CMK (cell line): ENCODE data around the gene PRKAA1.

Source experiments
- DNase-seq: peaks from one replicate; pipeline ENCODE4 v3.0.0-alpha.2; 2010; ENCODE audit warnings: low read depth

Gene PRKAA1

DNA sequence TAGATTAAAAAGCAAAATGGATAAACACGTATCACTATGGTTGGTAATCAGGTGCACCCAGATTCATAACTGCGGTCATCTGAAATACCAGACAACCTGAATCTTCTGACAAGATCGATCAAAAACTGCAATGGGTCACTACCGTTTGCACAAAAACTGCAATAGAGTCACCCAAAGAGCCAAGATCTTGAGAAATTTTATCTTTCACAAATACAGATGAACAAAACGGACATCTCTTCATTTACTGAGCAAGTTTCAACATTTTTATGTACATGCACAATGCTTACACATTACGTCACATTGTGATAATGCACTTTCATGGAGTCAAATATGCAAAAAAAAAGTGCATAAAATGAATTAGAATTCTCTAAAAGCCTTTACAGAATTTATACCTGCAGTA lies 18.6 kb downstream of the PRKAA1 start:
- no peak for DNase-seq

- DNase-seq, result no peak
Measured at GRCh38 chr5:40778133-40778532, 20.0 kb downstream of the PRKAA1 start.

- DNase-seq, result no peak
Measured at GRCh38 chr5:40776658-40776977, 21.6 kb downstream of the PRKAA1 start.

- DNase-seq, result no peak
Measured at GRCh38 chr5:40775846-40776657, 22.1 kb downstream of the PRKAA1 start.

- no peak for DNase-seq
Measured at GRCh38 chr5:40775085-40775845, 22.9 kb downstream of the PRKAA1 start.

DNA sequence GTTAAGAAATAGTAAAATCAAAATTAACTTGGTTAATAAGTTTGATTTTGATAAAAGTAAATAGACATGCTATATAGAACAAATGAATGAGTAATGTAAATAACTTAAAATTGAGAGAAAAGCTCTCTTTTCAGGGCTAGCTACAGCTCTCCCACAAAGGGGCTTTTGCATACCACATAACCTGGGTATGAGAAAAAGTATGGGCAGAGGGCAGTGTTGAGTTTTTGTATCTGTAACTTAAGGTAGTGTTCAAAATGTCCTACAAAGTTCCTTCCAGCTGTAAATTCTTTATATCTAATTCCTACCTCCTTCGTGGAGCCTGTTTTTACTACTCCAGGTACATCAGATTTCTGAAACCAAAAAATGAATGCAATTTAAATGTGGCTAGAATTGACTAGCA lies 23.6 kb downstream of the PRKAA1 start:
- no peak for DNase-seq

GRCh38 chr5:40770764-40771163 lies 27.4 kb downstream of the PRKAA1 start:
- DNase-seq, result no peak

- DNase-seq, result no peak
Measured at GRCh38 chr5:40762705-40763104, 35.5 kb downstream of the PRKAA1 start.

DNA sequence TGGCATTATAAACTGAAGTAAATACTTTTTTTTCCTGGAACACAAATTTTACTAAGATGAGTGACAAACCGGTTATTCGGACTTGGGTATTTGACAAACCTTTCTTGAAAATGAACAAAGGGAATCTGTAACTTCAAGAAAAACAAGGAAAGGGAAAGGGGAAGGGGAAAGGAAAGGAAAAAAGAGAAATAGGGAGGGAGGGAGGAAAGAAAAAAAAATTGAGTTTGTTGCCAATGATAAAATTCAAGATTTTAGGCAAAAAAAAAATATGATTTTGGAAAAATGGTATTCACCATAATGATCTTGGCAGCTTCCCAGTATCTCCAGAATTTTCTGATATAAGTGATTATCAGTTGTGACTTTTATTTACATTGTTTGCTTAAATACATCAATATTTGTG lies 40.8 kb downstream of the PRKAA1 start:
- DNase-seq, result no peak

DNA sequence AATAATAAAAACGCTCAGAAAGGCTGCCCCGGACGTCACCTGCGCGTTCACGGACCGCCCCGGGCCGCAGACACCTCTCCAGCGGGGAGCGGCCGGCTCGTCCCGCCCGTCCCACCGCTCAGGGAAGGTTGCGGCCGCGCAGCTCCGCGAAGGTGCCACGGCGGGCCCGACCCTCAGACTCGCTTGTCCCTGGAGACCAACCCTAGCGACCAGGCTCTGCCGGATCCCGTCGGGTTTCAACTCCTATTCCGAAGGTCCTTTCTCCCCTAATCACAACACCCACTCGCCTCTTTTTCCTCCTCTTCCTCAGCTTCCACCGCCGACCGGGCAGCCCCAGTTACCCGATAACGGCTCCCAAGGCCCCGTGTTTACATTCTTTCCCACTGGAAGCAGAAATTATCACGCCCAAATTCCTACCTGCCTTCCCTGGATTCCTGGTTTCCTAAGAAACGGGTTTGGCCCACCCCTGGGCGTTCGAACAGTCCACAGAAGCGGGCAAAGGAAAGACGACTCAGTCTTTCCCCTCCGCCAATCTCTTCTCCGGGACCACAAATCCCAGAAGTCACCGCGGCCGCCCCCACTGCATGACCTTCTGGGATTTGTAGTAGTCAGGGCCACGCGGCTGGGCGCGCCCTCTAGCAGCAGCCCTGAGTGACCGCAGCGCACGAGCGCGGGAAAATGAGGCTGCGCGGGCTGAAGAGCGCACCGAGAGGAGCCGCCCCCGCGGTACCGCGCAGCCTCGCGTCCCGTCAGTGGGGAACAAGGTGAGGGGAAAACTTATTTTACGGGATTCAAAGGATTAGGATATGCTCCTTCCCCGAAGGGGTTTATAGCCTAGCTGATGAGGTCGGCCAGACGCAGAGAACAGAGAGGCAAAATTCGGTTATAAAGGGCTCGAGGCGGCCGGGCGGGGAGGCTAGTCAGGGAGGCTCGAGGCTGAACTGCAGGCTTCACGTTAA lies 42.5 kb downstream of the PRKAA1 start, which contains the start of gene TTC33:
Gene TTC33, minus strand, starts transcription at position 555 of the 959 bp plus-strand sequence. CDS start 8,943 bp downstream, outside the sequence.
- DNase-seq, result peak; percentile 72

GRCh38 chr5:40755093-40755406 lies 43.1 kb downstream of the PRKAA1 start:
- no peak for DNase-seq

DNA sequence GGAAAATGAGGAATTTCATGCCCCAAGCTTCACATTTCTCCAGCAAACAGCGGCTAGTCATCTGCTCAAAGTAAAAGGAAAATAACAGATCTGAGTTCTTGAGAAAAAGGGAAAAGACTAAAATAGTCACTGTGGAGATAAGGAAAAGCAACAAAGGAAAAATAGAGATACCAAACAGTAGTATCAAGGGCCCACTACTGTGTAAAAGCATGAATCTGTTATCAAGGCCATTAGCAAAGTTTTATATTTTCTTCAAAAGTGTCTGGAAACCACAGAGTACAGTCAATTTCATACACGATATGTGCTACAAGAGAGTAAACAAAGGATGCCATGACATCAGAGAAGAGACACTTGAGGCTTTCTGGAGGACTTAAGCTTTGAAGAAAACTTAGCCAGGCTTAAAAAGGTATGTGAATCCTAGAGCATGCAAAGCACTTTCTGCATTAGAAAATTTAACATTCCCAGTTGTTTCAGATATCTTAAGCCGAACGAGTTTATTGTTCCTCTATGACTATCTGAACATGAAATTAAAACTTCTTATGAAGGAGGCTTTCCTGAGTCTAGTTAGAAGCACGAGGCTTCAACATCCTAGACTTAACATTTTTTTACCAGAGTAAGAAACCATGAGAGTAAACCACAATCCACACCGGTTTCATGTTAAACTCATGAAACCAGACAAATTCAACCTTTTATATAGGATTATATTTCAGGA lies 43.6 kb downstream of the PRKAA1 start:
- no peak for DNase-seq

- no peak for DNase-seq
Measured at GRCh38 chr5:40746703-40747102, 51.5 kb downstream of the PRKAA1 start.

- DNase-seq, result no peak
Measured at GRCh38 chr5:40743771-40744170, 54.4 kb downstream of the PRKAA1 start.

DNA sequence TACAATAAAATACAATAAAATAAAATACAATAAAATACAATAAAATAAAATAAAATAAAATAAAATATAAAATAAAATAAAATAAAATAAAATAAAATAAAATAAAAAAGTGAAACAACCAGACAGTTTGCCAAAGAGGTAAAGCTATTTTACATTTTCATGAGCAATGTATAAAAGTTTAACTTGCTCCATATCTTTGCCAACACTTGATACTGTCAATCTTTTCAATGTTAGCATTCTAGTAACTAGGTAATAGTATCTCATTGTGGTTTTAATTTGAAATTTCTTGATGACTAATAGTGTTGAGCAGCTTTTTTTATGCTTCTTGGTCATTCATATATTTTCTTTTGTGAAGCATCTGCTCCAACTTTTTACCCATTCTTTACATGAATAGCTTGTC lies 59.7 kb downstream of the PRKAA1 start:
- DNase-seq, result no peak

GRCh38 chr5:40736103-40736875 lies 61.9 kb downstream of the PRKAA1 start:
- no peak for DNase-seq

- DNase-seq, result no peak
Measured at GRCh38 chr5:40735609-40736008, 62.6 kb downstream of the PRKAA1 start.

GRCh38 chr5:40734986-40735385 lies 63.2 kb downstream of the PRKAA1 start:
- no peak for DNase-seq

DNA sequence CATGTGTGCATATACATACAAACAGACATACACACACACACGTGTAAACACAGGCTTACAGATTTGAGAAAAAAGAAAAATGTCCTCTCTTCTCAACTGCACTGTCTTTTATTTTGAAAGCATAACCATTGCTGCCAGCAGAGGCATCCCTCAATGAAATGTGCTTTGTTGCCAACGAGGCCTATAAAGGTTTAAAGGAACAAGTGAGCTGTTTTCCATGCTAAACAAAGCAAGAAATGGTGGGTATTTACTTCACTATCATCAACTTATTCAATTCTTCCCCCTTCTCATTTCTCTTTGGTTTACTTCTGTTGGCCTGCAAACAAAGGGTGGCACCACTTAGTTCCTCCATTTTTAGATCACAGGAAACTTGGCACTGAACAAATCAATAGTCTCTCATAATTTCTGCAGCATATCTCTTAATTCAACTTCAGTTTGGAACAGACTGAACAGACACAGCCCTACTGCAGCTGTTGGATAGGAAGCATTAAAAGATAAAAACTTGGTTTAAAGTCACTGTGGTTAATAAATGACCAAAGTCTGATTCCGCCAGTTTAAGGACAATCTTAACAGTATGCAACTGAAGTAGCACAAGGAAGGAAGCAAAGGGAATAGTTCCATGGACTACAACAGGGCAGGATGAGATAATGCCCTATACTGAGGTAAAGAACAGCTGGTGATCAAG lies 64.2 kb downstream of the PRKAA1 start:
- peak; percentile 53 for DNase-seq

- peak; percentile 61 for DNase-seq
Measured at GRCh38 chr5:40733434-40733833, 64.7 kb downstream of the PRKAA1 start.
